GDM1 (cell line): ENCODE results near the gene GRIP1.
"Not testable (repeated sequence)": the region's sequence is repeated elsewhere in the genome, so short reads cannot be mapped to it uniquely, and the experiment has no call there.

Source experiments
- DNase-seq: peaks from one replicate; lab custom pipeline; 2025; lab: John Stamatoyannopoulos, UW

Gene GRIP1

GRCh38 chr12:66321435-66321834 is 357.4 kb downstream of the GRIP1 start:
- no peak for DNase-seq

DNA sequence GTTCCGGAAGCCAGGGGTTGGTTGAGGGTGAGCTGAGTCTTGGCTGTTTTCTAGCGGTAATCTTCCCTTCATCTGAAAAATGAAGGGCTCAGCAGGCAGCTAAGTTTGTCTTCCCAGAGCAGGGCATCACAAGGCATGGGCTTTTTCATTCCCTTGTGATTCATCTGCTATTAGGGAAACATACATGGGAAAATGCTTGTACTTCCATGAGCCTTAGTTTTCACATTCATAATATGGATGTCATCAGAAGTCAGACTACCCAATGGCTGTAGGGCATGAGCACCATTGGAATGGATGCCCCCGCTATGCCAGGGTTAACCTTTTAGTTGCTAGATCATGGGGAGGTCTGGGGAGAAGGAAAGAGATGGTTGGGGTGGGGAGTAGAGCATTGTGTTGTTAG is 357.9 kb downstream of the GRIP1 start:
- no peak for DNase-seq

DNA sequence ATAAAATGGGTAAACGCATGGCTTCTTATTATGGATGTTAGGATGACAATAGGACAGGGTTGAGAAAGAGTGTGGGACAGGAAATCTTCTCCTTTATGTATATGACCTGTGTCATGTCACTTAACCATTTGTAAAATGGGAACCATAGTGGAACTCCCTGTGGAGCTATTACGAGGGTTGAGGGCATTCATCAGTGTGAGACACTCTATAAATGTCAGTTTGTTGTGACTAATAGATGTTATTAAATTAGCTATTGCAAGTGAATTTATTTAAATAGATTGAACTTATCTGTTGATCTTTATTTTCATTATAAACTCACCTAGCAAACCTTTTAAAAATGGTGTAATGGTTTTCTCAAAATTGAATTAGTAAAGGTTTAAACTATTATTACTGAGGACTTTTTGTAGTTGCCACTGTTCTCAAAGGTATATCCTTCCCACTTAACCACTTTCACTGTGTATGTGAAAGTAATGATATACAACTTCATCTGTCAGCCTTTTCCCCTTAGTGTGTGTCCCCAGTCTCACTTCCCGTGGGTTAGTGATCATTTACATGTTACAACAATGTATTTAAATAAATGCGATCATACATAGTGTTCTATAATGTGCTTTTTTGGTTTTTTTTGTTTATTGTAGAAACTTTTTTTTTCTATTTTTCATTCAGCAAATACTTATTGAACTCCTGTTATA is 359.5 kb downstream of the GRIP1 start:
- DNase-seq = no peak

- DNase-seq = no peak
Measured at GRCh38 chr12:66314278-66314677, 364.6 kb downstream of the GRIP1 start.

DNA sequence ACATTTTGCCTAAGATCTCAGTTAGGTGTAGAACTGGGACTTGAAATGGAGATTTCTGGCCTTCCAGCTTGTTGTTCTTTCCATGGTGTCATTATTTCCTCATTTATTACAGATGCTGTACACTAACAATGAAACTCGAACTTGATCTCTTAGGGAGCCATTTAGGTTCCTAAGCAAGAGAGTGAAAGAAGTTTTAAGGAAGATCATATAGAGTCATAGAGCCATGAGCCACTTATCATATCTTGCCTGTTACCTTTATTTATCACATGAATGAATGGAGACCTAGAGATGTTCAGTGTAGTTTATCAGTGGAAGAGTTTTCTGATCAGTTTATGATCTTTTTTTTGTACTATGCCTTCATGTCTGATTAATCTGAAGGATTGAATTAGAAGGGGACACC is 366.7 kb downstream of the GRIP1 start:
- DNase-seq = no peak

DNA sequence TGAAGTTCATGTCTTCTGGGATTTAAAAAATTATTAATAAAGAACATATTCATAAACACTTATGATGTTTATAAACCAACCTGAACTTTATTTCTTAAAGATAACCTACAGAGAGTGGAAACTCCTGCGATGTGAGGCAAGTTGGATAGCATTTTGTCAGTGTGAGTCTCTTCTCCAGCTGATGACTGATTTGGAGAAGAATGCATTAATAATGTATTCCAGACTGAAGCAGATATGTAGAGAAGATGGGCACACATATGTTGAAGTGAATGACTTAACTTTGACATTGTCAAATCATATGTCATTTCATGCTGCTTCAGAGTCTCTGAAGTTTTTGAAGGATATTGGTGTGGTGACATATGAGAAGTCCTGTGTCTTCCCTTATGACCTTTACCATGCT is 369.3 kb downstream of the GRIP1 start:
- no peak for DNase-seq

GRCh38 chr12:66304296-66304900 is 374.5 kb downstream of the GRIP1 start:
- no peak for DNase-seq

DNA sequence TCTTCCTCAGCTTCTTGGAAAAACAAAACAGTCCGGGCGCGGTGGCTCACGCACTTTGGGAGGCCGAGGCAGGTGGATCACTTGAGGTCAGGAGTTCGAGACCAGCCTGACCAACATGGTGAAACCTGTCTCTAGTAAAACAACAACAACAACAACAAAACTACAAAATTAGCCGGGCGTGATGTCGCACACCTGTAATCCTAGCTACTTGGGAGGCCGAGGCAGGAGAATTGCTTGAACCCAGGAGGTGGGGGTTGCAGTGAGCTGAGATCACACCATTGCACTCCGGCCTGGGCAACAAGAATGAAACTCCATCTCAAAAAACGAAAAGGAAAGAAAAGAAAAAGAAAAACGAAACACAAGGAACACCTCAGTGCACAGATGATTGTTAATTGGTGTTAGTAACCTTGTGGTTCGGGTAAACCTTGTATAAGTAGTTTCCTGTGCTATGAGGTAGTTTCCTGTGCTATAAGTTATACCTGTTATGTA is 375.5 kb downstream of the GRIP1 start:
- not testable (repeated sequence) for DNase-seq

DNA sequence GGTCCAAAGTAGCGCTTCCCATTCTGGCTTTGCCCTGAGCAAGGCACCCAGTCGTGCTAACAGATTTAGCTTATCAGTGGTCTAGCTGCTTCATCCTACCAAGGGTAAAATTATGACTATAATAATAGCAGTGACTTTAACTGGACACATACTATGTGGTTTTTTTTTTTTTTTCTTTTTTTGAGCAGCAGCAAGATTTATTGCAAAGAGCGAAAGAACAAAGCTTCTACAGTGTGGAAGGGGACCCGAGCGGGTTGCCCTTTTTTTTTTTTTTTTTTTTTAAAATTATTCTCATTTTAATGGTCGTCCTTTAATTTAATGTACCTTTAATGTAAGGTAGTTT is 376.1 kb downstream of the GRIP1 start:
- DNase-seq = no peak

GRCh38 chr12:66301944-66302826 is 376.7 kb downstream of the GRIP1 start, which contains the start of gene HELB:
Gene HELB (plus strand): TSS chr12:66302493. CDS start chr12:66302604, 111 bp downstream.
- peak; percentile 91 for DNase-seq

- DNase-seq = no peak
Measured at GRCh38 chr12:66297923-66298322, 381.0 kb downstream of the GRIP1 start.
